Measurements from ENCODE around the gene ANAPC10. TPM values are rescaled to one million over a fixed set of nuclear protein-coding genes. Genes with fewer than 3 reads are reported as not detected.

ANAPC10 gene
- total and polyA plus RNA-seq, 2 donors (not counting 3 experiments of a cell fraction or from before 2014, with no cell fraction given), result 15.7 to 24.0 TPM

Other genes starting within 250 kb of the ANAPC10 start
- gene ABCE1, start 115 bp upstream of the ANAPC10 start, total RNA-seq, result 107 and 114 TPM in 2 replicates
- gene ABCE1, start 115 bp upstream of the ANAPC10 start, polyA plus RNA-seq, result 32.3 and 38.4 TPM in 2 replicates
- 39.5 and 40.9 TPM in 2 replicates for gene OTUD4, start 82.4 kb upstream of the ANAPC10 start, total RNA-seq
- 12.4 and 12.6 TPM in 2 replicates for gene OTUD4, start 82.4 kb upstream of the ANAPC10 start, polyA plus RNA-seq

All from endothelial cell of umbilical vein (primary cell).